UCSD-AML1 (cell line): ENCODE results near the gene PLXDC2.

Experiments
- DNase-seq: peaks from one replicate; lab custom pipeline; 2025; ENCODE audit not compliant: unreplicated experiment; lab: John Stamatoyannopoulos, UW

Gene PLXDC2

GRCh38 chr10:19935176-19935575 lies 118.9 kb downstream of the PLXDC2 start:
- no peak for DNase-seq

- DNase-seq, result no peak
These were observed 120.1 kb downstream of the PLXDC2 start for GRCh38 chr10:19936289-19936688.

- DNase-seq, result no peak
These were observed 121.8 kb downstream of the PLXDC2 start for GRCh38 chr10:19937989-19938388.

- DNase-seq, result no peak
These were observed 125.1 kb downstream of the PLXDC2 start for GRCh38 chr10:19941206-19941880.

- no peak for DNase-seq
These were observed 128.9 kb downstream of the PLXDC2 start for GRCh38 chr10:19944911-19945663.

GRCh38 chr10:19946245-19946644 lies 130.0 kb downstream of the PLXDC2 start:
- DNase-seq, result no peak

- DNase-seq, result no peak
These were observed 130.6 kb downstream of the PLXDC2 start for GRCh38 chr10:19946791-19947190.

GRCh38 chr10:19947215-19947614 lies 131.0 kb downstream of the PLXDC2 start:
- no peak for DNase-seq

- DNase-seq, result no peak
These were observed 131.4 kb downstream of the PLXDC2 start for GRCh38 chr10:19947656-19948055.

GRCh38 chr10:19952224-19953010 lies 136.2 kb downstream of the PLXDC2 start:
- DNase-seq, result no peak

- DNase-seq, result no peak
These were observed 138.4 kb downstream of the PLXDC2 start for GRCh38 chr10:19954601-19955000.

GRCh38 chr10:19956516-19957032 lies 140.3 kb downstream of the PLXDC2 start:
- DNase-seq, result no peak

- no peak for DNase-seq
These were observed 142.6 kb downstream of the PLXDC2 start for GRCh38 chr10:19958787-19959186.

GRCh38 chr10:19961076-19962053 lies 145.1 kb downstream of the PLXDC2 start:
- no peak for DNase-seq

GRCh38 chr10:19964625-19965024 lies 148.4 kb downstream of the PLXDC2 start:
- no peak for DNase-seq

- no peak for DNase-seq
These were observed 150.5 kb downstream of the PLXDC2 start for GRCh38 chr10:19966751-19967150.

GRCh38 chr10:19967981-19968380 lies 151.7 kb downstream of the PLXDC2 start:
- no peak for DNase-seq

GRCh38 chr10:19968745-19969144 lies 152.5 kb downstream of the PLXDC2 start:
- no peak for DNase-seq

- DNase-seq, result no peak
These were observed 154.0 kb downstream of the PLXDC2 start for GRCh38 chr10:19970256-19970655.

GRCh38 chr10:19970717-19971116 lies 154.5 kb downstream of the PLXDC2 start:
- DNase-seq, result no peak
